Measurements from ENCODE around the gene GRIK4. TPM values are rescaled to one million over a fixed set of nuclear protein-coding genes. Genes with fewer than 3 reads are reported as not detected.

Gene GRIK4
- total RNA-seq, 1 donor from 2014 or later, result 0.36 TPM

DNA sequence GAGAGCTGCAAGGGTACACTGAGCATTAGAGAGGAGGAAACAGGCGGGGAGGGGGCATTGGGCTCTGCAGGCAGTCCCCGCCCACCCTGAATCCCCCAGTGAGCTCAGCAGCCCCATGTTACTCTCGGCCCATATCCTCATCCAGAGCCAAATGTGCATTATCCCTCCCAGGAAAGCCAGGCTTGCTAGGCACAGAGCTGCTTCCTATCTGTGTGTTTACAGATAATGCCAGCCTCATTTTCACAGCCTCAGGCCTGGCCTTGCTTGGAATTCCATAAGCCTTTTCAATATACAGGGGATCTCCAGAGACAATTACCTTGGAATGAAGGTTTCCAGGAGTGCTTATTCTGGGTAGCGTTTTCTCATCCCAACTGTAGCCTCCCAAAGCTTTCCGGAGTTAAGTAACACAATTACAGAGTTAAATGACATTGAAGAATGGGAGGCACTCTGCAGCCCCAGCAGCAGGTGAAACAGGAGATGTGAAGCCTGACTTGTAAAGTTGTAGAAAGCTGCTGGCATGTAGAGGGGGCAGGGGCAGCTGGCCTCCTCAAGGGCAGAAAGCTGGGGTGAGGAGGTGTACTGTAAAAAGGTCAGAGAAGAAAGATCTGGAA is 420.9 kb downstream of the GRIK4 start:
- Histone ChIP-seq H3K79me2 (ENCODE audit: low read depth) (no peaks in the 10 kb centered on the region), H3K27ac (no peak overlapping the region), H3K27me3 (no peaks in the 10 kb centered on the region), H2AFZ (replicated peaks) (no peak overlapping the region), H3K4me3 (no peak overlapping the region), H3K36me3 (no peaks in the 10 kb centered on the region), H3K9me3 (ENCODE audit: low read depth) (no peaks in the 10 kb centered on the region), H3F3A (ENCODE audit: low read depth) (peaks cover 14% of the 10 kb centered on the region), H4K20me1 (ENCODE audit: low read depth) (no peaks in the 10 kb centered on the region), H3K4me1 (peaks cover 11% of the 10 kb centered on the region), H3K4me2 (no peak overlapping the region), H3K9ac (no peak overlapping the region)
- peaks cover 12% of the 10 kb centered on the region for H3K27me3 Mint-ChIP-seq (ENCODE audit: insufficient read depth, low read depth)
- H3K4me1 Mint-ChIP-seq, result peaks cover 45% of the 10 kb centered on the region
- peak; percentile 34 for DNase-seq (ENCODE audit: low spot score)
- TF ChIP-seq, protein P1, sequence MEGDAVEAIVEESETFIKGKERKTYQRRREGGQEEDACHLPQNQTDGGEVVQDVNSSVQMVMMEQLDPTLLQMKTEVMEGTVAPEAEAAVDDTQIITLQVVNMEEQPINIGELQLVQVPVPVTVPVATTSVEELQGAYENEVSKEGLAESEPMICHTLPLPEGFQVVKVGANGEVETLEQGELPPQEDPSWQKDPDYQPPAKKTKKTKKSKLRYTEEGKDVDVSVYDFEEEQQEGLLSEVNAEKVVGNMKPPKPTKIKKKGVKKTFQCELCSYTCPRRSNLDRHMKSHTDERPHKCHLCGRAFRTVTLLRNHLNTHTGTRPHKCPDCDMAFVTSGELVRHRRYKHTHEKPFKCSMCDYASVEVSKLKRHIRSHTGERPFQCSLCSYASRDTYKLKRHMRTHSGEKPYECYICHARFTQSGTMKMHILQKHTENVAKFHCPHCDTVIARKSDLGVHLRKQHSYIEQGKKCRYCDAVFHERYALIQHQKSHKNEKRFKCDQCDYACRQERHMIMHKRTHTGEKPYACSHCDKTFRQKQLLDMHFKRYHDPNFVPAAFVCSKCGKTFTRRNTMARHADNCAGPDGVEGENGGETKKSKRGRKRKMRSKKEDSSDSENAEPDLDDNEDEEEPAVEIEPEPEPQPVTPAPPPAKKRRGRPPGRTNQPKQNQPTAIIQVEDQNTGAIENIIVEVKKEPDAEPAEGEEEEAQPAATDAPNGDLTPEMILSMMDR (IDR thresholded peaks at IDR 0.05), result no peak
- TF ChIP-seq EZH2 (IDR thresholded peaks at IDR 0.05), result no peak
- TF ChIP-seq EZH2phosphoT487 (IDR thresholded peaks at IDR 0.05), result no peak
- H3K36me3 Mint-ChIP-seq, result no peaks in the 10 kb centered on the region
- H3K9me3 Mint-ChIP-seq, result no peaks in the 10 kb centered on the region
- peak overlapping the region; percentile 84 for H3K27ac Mint-ChIP-seq
- H3K4me3 Mint-ChIP-seq, result no peak overlapping the region

DNA sequence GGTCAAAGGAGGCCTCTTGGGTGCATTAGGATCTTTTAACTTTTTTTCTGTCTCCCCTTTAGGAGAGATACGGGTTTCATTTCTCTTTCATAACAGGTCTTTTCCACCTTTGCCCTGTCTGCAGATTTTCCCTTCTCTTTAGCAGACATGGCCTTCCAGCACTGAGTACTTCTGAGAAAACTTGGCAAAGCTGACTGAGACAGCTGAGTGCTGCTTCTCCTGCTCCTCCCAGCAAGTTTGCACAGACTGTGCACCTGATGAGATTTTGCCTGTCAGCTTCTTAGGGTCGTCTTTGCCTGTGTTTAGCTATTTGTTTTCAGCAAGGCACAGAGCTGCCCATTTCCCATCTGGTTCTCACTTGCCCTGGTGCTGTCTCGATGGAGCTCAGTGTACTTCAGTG is 424.8 kb downstream of the GRIK4 start:
- peaks cover 30% of the 10 kb centered on the region for H3K4me1 Mint-ChIP-seq

DNA sequence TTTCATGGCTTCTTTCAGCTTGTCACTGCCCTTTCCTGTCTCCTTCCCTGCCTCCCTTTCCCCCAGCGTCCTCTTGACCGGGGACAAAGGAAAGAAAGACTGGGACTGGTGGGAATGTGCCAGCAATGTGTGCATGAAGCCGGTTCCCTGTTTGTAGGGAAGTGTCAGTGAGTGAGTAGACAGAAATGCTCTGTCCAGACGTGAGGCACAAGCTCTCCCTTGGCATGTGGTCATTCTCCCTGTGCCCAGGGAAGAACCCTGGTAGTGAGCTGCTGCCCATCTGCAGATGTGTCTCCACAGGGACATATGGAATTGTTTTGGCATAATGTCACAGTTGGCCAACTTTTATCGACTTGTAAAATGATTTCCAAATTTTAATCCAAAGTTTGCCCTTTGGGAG is 426.0 kb downstream of the GRIK4 start:
- H3K27me3 Mint-ChIP-seq (ENCODE audit: insufficient read depth, low read depth), result peaks cover 10% of the 10 kb centered on the region
- Histone ChIP-seq H3K4me1 (peaks cover 8% of the 10 kb centered on the region), H3F3A (ENCODE audit: low read depth) (peaks cover 5% of the 10 kb centered on the region), H3K9ac (no peak overlapping the region), H3K9me3 (ENCODE audit: low read depth) (no peaks in the 10 kb centered on the region), H3K4me2 (no peak overlapping the region), H3K36me3 (no peaks in the 10 kb centered on the region), H4K20me1 (ENCODE audit: low read depth) (no peaks in the 10 kb centered on the region), H3K4me3 (no peak overlapping the region), H3K79me2 (ENCODE audit: low read depth) (no peaks in the 10 kb centered on the region), H3K27me3 (no peaks in the 10 kb centered on the region), H2AFZ (replicated peaks) (no peak overlapping the region), H3K27ac (no peak overlapping the region)
- H3K4me3 Mint-ChIP-seq, result no peak overlapping the region
- peaks cover 2% of the 10 kb centered on the region for H3K9me3 Mint-ChIP-seq
- no peaks in the 10 kb centered on the region for H3K36me3 Mint-ChIP-seq
- no peak overlapping the region for H3K27ac Mint-ChIP-seq
- H3K4me1 Mint-ChIP-seq, result peaks cover 24% of the 10 kb centered on the region
- DNase-seq (ENCODE audit: low spot score), result no peak
- TF ChIP-seq, protein P1 (IDR thresholded peaks at IDR 0.05), result no peak
- TF ChIP-seq EZH2phosphoT487 (IDR thresholded peaks at IDR 0.05) (no peak), EZH2 (IDR thresholded peaks at IDR 0.05) (no peak)

More for the DNA sequence above, 424.8 kb downstream of the GRIK4 start:
- no peak overlapping the region for H3K27ac Mint-ChIP-seq
- H3K4me3 Mint-ChIP-seq, result no peak overlapping the region
- DNase-seq (ENCODE audit: low spot score), result no peak
- Histone ChIP-seq H3K79me2 (ENCODE audit: low read depth) (no peaks in the 10 kb centered on the region), H3F3A (ENCODE audit: low read depth) (peaks cover 9% of the 10 kb centered on the region), H3K4me3 (no peak overlapping the region), H3K27ac (no peak overlapping the region), H2AFZ (replicated peaks) (no peak overlapping the region), H3K9me3 (ENCODE audit: low read depth) (no peaks in the 10 kb centered on the region), H3K36me3 (no peaks in the 10 kb centered on the region), H3K4me1 (peaks cover 11% of the 10 kb centered on the region), H3K27me3 (no peaks in the 10 kb centered on the region), H3K9ac (no peak overlapping the region), H4K20me1 (ENCODE audit: low read depth) (no peaks in the 10 kb centered on the region), H3K4me2 (no peak overlapping the region)
- TF ChIP-seq, protein P1 (IDR thresholded peaks at IDR 0.05), result no peak
- no peak for TF ChIP-seq EZH2phosphoT487 (IDR thresholded peaks at IDR 0.05)
- TF ChIP-seq EZH2 (IDR thresholded peaks at IDR 0.05), result no peak
- no peaks in the 10 kb centered on the region for H3K36me3 Mint-ChIP-seq
- peaks cover 13% of the 10 kb centered on the region for H3K27me3 Mint-ChIP-seq (ENCODE audit: insufficient read depth, low read depth)
- peaks cover 2% of the 10 kb centered on the region for H3K9me3 Mint-ChIP-seq
